ENCODE results near the gene ARID1B.

The ARID1B gene

DNA sequence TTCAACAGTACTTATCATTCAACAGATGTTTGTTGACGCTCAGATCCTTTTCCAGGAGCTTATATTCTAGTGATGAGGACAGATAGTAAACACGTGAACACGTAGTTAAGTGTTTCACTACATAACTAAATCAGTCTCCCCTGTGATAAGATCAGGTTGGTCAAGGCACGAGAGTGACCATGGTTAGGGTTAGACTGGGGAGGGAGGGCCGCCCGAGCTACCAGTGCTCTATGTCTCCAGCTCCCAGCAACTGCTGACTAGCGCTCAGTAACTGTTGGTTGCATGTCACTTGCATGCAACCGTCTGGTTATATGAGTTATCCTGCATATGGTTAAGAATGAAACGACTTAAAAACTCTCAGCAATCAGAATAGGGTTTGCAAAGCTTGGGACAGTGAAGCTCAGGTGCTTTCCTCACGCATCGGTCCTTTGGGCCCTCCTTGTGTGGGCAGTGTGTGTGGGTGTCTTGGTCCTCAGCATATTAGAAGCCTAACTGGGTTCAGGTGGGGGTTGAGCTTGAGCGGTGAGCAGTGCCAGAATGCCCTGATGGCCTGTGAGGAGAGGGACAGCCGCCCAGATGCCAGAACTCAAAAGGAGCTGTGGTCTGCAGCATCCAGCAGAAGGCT, 120.8 kb downstream of the ARID1B start:
- H3K4me1 ChIP-seq (ENCODE audit: control insufficient read depth in 1 of 2, insufficient read depth in 2 of 2, low read length in 2 of 2): peaks cover 0 to 3% of the 10 kb centered on the region in 2 experiments
- no peak overlapping the region for H3K4me3 ChIP-seq (ENCODE audit: low read depth, low read length)
- peaks cover 0 to 4% of the 10 kb centered on the region in 2 experiments for H3K36me3 ChIP-seq (ENCODE audit: control insufficient read depth in 1 of 2, insufficient read depth in 2 of 2, low read length in 2 of 2)
- H4K91ac ChIP-seq (ENCODE audit: low read depth, low read length): no peak overlapping the region
- WGBS (ENCODE audit: extremely low coverage, insufficient coverage, insufficient read length): no CpG with 5 or more reads among the region's 13 CpGs
- H3K23ac ChIP-seq (ENCODE audit: low read length): no peak overlapping the region
- no peak overlapping the region for H2AK5ac ChIP-seq (ENCODE audit: low read length)
- no peak overlapping the region for H3K9ac ChIP-seq (ENCODE audit: low read length)
- H3K14ac ChIP-seq (ENCODE audit: low read length): no peak overlapping the region
- no peak overlapping the region for H3K4me2 ChIP-seq (ENCODE audit: low read length)
- H3K79me1 ChIP-seq (ENCODE audit: low read length): no peaks in the 10 kb centered on the region
- H3K4ac ChIP-seq (ENCODE audit: low read depth, low read length): no peak overlapping the region
- no peak overlapping the region for H3K27ac ChIP-seq (ENCODE audit: low read depth, low read length)
- H3K27me3 ChIP-seq (ENCODE audit: insufficient read depth, low read length): no peaks in the 10 kb centered on the region
- no peaks in the 10 kb centered on the region for H3K9me3 ChIP-seq (ENCODE audit: insufficient read depth, low read depth, low read length)
- no peak overlapping the region for H4K8ac ChIP-seq (ENCODE audit: low read depth, low read length)
- DNase-seq: no peak
- no peak overlapping the region for H2BK12ac ChIP-seq (ENCODE audit: low read length)
- no peak overlapping the region for H4K12ac ChIP-seq (ENCODE audit: low read depth, low read length)
- H2AFZ ChIP-seq (ENCODE audit: insufficient read depth, low read length, poor library complexity): no peak overlapping the region
- H2BK5ac ChIP-seq (ENCODE audit: low read depth, low read length, poor library complexity): no peak overlapping the region
- peaks cover 3% of the 10 kb centered on the region for H3K79me2 ChIP-seq (ENCODE audit: control insufficient read depth, insufficient read depth, low read length, poor library complexity)
- H3K18ac ChIP-seq (ENCODE audit: low read length): peak overlapping the region; percentile 67
- no peak overlapping the region for H2BK120ac ChIP-seq (ENCODE audit: insufficient read depth, low read length, poor library complexity)

DNA sequence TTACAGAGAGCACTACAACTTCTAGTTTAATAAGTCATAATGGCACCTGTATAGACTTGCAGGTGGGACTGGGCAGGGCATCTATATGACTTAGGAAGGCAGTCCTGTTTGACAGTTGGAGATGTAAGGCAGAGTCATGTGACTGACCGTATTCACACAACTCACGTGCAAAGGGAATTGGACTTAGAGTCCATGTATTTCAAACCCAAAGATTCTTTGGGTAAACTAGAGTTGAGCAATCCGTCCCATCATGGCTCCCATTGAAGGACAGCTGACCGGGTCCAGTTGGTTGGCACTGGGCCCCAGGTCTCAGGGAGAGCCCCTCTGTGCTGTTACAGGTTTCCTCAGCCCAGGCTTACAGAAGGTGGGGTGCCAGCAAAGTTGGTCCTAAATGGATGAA, 121.9 kb downstream of the ARID1B start:
- Histone ChIP-seq H3K79me2 (ENCODE audit: control insufficient read depth, insufficient read depth, low read length, poor library complexity) (peaks cover 3% of the 10 kb centered on the region), H3K4ac (ENCODE audit: low read depth, low read length) (no peak overlapping the region), H3K27ac (ENCODE audit: low read depth, low read length) (no peak overlapping the region), H3K4me2 (ENCODE audit: low read length) (no peak overlapping the region), H3K23ac (ENCODE audit: low read length) (no peak overlapping the region), H3K36me3 (ENCODE audit: control insufficient read depth in 1 of 2, insufficient read depth in 2 of 2, low read length in 2 of 2) (peaks cover 0 to 3% of the 10 kb centered on the region in 2 experiments), H2BK5ac (ENCODE audit: low read depth, low read length, poor library complexity) (no peak overlapping the region), H2BK12ac (ENCODE audit: low read length) (no peak overlapping the region), H3K79me1 (ENCODE audit: low read length) (no peaks in the 10 kb centered on the region), H4K8ac (ENCODE audit: low read depth, low read length) (no peak overlapping the region), H3K9ac (ENCODE audit: low read length) (no peak overlapping the region), H3K9me3 (ENCODE audit: insufficient read depth, low read depth, low read length) (no peaks in the 10 kb centered on the region), H3K4me3 (ENCODE audit: low read depth, low read length) (no peak overlapping the region), H4K91ac (ENCODE audit: low read depth, low read length) (no peak overlapping the region), H2AFZ (ENCODE audit: insufficient read depth, low read length, poor library complexity) (no peak overlapping the region), H2BK120ac (ENCODE audit: insufficient read depth, low read length, poor library complexity) (no peak overlapping the region), H4K12ac (ENCODE audit: low read depth, low read length) (no peak overlapping the region), H3K4me1 (ENCODE audit: control insufficient read depth in 1 of 2, insufficient read depth in 2 of 2, low read length in 2 of 2) (peaks cover 0 to 3% of the 10 kb centered on the region in 2 experiments), H3K27me3 (ENCODE audit: insufficient read depth, low read length) (no peaks in the 10 kb centered on the region), H2AK5ac (ENCODE audit: low read length) (no peak overlapping the region), H3K18ac (ENCODE audit: low read length) (no peak overlapping the region), H3K14ac (ENCODE audit: low read length) (no peak overlapping the region)
- WGBS (ENCODE audit: extremely low coverage, insufficient coverage, insufficient read length): no CpG with 5 or more reads among the region's 4 CpGs
- DNase-seq: no peak

DNA sequence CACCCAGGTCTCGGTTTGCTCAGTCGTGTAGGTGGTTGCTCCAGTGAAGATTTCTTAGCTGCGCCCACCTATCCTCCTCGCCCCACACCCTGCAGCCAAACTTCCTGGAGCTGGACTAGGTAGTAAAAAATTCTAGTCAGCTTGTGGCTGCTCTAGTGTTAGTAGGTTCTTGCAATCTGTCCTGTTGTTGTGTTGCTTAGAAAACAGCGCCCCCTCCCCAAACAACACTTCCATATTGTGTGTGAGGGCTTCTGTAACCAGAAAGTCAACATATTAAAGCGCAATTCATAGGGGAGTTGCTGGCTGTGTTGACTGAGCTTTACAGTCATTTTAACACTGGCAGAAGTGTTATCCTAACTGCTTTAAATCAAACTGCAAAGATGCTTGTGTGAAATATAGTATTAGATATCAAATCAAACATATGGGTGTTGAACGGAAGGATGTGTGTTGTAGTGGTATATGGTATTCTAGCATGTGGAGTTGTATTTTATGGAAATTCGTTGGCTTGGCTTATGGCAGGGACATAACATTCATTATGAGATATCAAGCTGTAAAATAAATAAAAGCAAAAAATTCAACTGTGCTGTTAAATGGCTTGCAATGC, 122.5 kb downstream of the ARID1B start:
- Histone ChIP-seq H4K8ac (ENCODE audit: low read depth, low read length) (no peak overlapping the region), H3K27me3 (ENCODE audit: insufficient read depth, low read length) (no peaks in the 10 kb centered on the region), H2BK5ac (ENCODE audit: low read depth, low read length, poor library complexity) (no peak overlapping the region), H3K79me2 (ENCODE audit: control insufficient read depth, insufficient read depth, low read length, poor library complexity) (peaks cover 3% of the 10 kb centered on the region), H3K4me3 (ENCODE audit: low read depth, low read length) (no peak overlapping the region), H3K4ac (ENCODE audit: low read depth, low read length) (peak overlapping the region; percentile 49), H3K18ac (ENCODE audit: low read length) (no peak overlapping the region), H3K23ac (ENCODE audit: low read length) (no peak overlapping the region), H2BK12ac (ENCODE audit: low read length) (no peak overlapping the region), H3K9me3 (ENCODE audit: insufficient read depth, low read depth, low read length) (no peaks in the 10 kb centered on the region), H3K36me3 (ENCODE audit: control insufficient read depth in 1 of 2, insufficient read depth in 2 of 2, low read length in 2 of 2) (peaks cover 2 to 3% of the 10 kb centered on the region in 2 experiments), H3K79me1 (ENCODE audit: low read length) (no peaks in the 10 kb centered on the region), H2AFZ (ENCODE audit: insufficient read depth, low read length, poor library complexity) (no peak overlapping the region), H3K4me2 (ENCODE audit: low read length) (no peak overlapping the region), H3K4me1 (ENCODE audit: control insufficient read depth in 1 of 2, insufficient read depth in 2 of 2, low read length in 2 of 2) (peaks cover 0 to 3% of the 10 kb centered on the region in 2 experiments), H4K12ac (ENCODE audit: low read depth, low read length) (no peak overlapping the region), H3K14ac (ENCODE audit: low read length) (no peak overlapping the region), H4K91ac (ENCODE audit: low read depth, low read length) (no peak overlapping the region), H2AK5ac (ENCODE audit: low read length) (no peak overlapping the region), H2BK120ac (ENCODE audit: insufficient read depth, low read length, poor library complexity) (no peak overlapping the region), H3K27ac (ENCODE audit: low read depth, low read length) (no peak overlapping the region), H3K9ac (ENCODE audit: low read length) (no peak overlapping the region)
- no peak for DNase-seq
- 100% methylated on average over 1 of the region's 8 CpGs for WGBS (ENCODE audit: extremely low coverage, insufficient coverage, insufficient read length)

DNA sequence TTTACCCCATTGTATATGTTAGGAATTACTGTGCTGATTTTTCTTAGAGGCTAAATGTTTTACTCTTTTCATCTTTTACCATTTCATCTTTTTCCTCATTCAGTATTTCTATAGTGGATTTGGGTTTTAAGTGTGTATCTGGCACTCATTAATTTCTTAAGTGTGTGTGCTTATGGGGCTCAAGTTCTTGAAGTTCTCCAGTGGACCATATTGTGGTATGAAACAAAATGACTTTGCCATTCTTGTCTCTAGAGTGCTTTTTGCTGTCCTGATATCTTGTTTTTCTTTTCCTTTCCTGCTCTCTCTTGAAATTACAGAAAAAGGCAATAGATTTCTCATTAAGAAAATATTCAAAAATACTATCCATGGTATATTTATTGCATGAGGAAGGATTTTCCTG, 123.1 kb downstream of the ARID1B start:
- Histone ChIP-seq H2AFZ (ENCODE audit: insufficient read depth, low read length, poor library complexity) (no peak overlapping the region), H3K27me3 (ENCODE audit: insufficient read depth, low read length) (no peaks in the 10 kb centered on the region), H4K8ac (ENCODE audit: low read depth, low read length) (no peak overlapping the region), H3K4me1 (ENCODE audit: control insufficient read depth in 1 of 2, insufficient read depth in 2 of 2, low read length in 2 of 2) (peaks cover 0 to 3% of the 10 kb centered on the region in 2 experiments), H3K14ac (ENCODE audit: low read length) (no peak overlapping the region), H2BK5ac (ENCODE audit: low read depth, low read length, poor library complexity) (no peak overlapping the region), H3K27ac (ENCODE audit: low read depth, low read length) (no peak overlapping the region), H4K91ac (ENCODE audit: low read depth, low read length) (no peak overlapping the region), H3K9ac (ENCODE audit: low read length) (no peak overlapping the region), H3K4me2 (ENCODE audit: low read length) (no peak overlapping the region), H3K79me2 (ENCODE audit: control insufficient read depth, insufficient read depth, low read length, poor library complexity) (peaks cover 1% of the 10 kb centered on the region), H2BK12ac (ENCODE audit: low read length) (no peak overlapping the region), H3K4ac (ENCODE audit: low read depth, low read length) (no peak overlapping the region), H2BK120ac (ENCODE audit: insufficient read depth, low read length, poor library complexity) (no peak overlapping the region), H3K4me3 (ENCODE audit: low read depth, low read length) (no peak overlapping the region), H4K12ac (ENCODE audit: low read depth, low read length) (no peak overlapping the region), H3K23ac (ENCODE audit: low read length) (no peak overlapping the region), H3K36me3 (ENCODE audit: control insufficient read depth in 1 of 2, insufficient read depth in 2 of 2, low read length in 2 of 2) (peaks cover 2 to 3% of the 10 kb centered on the region in 2 experiments), H3K79me1 (ENCODE audit: low read length) (no peaks in the 10 kb centered on the region), H2AK5ac (ENCODE audit: low read length) (no peak overlapping the region), H3K9me3 (ENCODE audit: insufficient read depth, low read depth, low read length) (no peaks in the 10 kb centered on the region), H3K18ac (ENCODE audit: low read length) (no peak overlapping the region)
- no peak for DNase-seq

Measured in trophoblast cell (in vitro differentiated cells and primary cell).